Activated CD8-positive, alpha-beta memory T cell treated with anti-CD3 and anti-CD28 coated beads for 36 hours (primary cell): ENCODE data around the gene TMEM232. TPM values are rescaled to one million over a fixed set of nuclear protein-coding genes. Genes with fewer than 3 reads are reported as not detected.

ENCODE experiments used
- CTCF ChIA-PET: fragments of 350-600 bp; sonication (Branson Sonifier 250); formaldehyde crosslinking; loops from one replicate; lab custom pipeline; 2021; ENCODE audit warnings: antibody characterized with exemption; lab: Charles Lee
- POLR2A ChIA-PET: fragments of 350-600 bp; sonication (Branson Sonifier 250); formaldehyde crosslinking; loops from one replicate; lab custom pipeline; 2021; ENCODE audit warnings: antibody characterized with exemption; lab: Charles Lee
- total RNA-seq, 2 experiments: library from RNA; stranded (reverse); gene quantifications; one replicate each; pipeline ENCODE4 v1.2.3, GENCODE V29; 2021

TMEM232 gene
- total RNA-seq, 2 experiments from 2014 or later, result 0.73 to 1.1 TPM

- POLR2A ChIA-PET, result no interaction called here
- CTCF ChIA-PET, result no interaction called here
These were observed 268.2 kb downstream of the TMEM232 start for GRCh38 chr5:110458313-110458712.

- POLR2A ChIA-PET, result no interaction called here
- CTCF ChIA-PET, result no interaction called here
These were observed 283.6 kb downstream of the TMEM232 start for GRCh38 chr5:110442856-110443255.

- ChIA-PET POLR2A (no interaction called here), CTCF (no interaction called here)
These were observed 285.4 kb downstream of the TMEM232 start for GRCh38 chr5:110441035-110441434.

- ChIA-PET POLR2A (no interaction called here), CTCF (no interaction called here)
These were observed 286.4 kb downstream of the TMEM232 start for GRCh38 chr5:110440058-110440457.

GRCh38 chr5:110439296-110439695, 287.2 kb downstream of the TMEM232 start:
- ChIA-PET POLR2A (no interaction called here), CTCF (no interaction called here)

- CTCF ChIA-PET, result no interaction called here
- POLR2A ChIA-PET, result no interaction called here
These were observed 291.3 kb downstream of the TMEM232 start for GRCh38 chr5:110435207-110435606.

GRCh38 chr5:110431603-110432002, 294.9 kb downstream of the TMEM232 start:
- CTCF ChIA-PET, result no interaction called here
- POLR2A ChIA-PET, result no interaction called here

GRCh38 chr5:110414360-110414759, 312.1 kb downstream of the TMEM232 start:
- CTCF ChIA-PET, result no interaction called here
- POLR2A ChIA-PET, result no interaction called here

- CTCF ChIA-PET, result no interaction called here
- POLR2A ChIA-PET, result no interaction called here
These were observed 312.6 kb downstream of the TMEM232 start for GRCh38 chr5:110413856-110414255.

- ChIA-PET POLR2A (no interaction called here), CTCF (no interaction called here)
These were observed 316.9 kb downstream of the TMEM232 start for GRCh38 chr5:110409571-110409970.

- ChIA-PET CTCF (no interaction called here), POLR2A (no interaction called here)
These were observed 323.9 kb downstream of the TMEM232 start for GRCh38 chr5:110402562-110402961.

GRCh38 chr5:110401881-110402280, 324.6 kb downstream of the TMEM232 start:
- CTCF ChIA-PET, result no interaction called here
- POLR2A ChIA-PET, result no interaction called here

GRCh38 chr5:110398951-110399350, 327.5 kb downstream of the TMEM232 start:
- CTCF ChIA-PET, result no interaction called here
- POLR2A ChIA-PET, result no interaction called here

GRCh38 chr5:110397281-110397680, 329.2 kb downstream of the TMEM232 start:
- POLR2A ChIA-PET, result no interaction called here
- CTCF ChIA-PET, result no interaction called here

GRCh38 chr5:110386782-110387181, 339.7 kb downstream of the TMEM232 start:
- POLR2A ChIA-PET, result no interaction called here
- CTCF ChIA-PET, result no interaction called here

GRCh38 chr5:110383231-110383630, 343.2 kb downstream of the TMEM232 start:
- ChIA-PET CTCF (no interaction called here), POLR2A (no interaction called here)

- ChIA-PET CTCF (no interaction called here), POLR2A (no interaction called here)
These were observed 348.5 kb downstream of the TMEM232 start for GRCh38 chr5:110377943-110378342.

- ChIA-PET POLR2A (no interaction called here), CTCF (no interaction called here)
These were observed 349.1 kb downstream of the TMEM232 start for GRCh38 chr5:110377361-110377760.

- CTCF ChIA-PET, result no interaction called here
- POLR2A ChIA-PET, result no interaction called here
These were observed 350.1 kb downstream of the TMEM232 start for GRCh38 chr5:110376281-110376951.

- POLR2A ChIA-PET, result no interaction called here
- CTCF ChIA-PET, result no interaction called here
These were observed 354.8 kb downstream of the TMEM232 start for GRCh38 chr5:110371725-110372041.

GRCh38 chr5:110371011-110371724, 355.3 kb downstream of the TMEM232 start:
- POLR2A ChIA-PET, result no interaction called here
- CTCF ChIA-PET, result no interaction called here
